ENCODE results near the gene NPAT. TPM values are rescaled to one million over a fixed set of nuclear protein-coding genes. Genes with fewer than 3 reads are reported as not detected.
A peak's percentile ranks its signal among the peaks of the same experiment; 100 is the strongest.

The NPAT gene
- total and polyA plus RNA-seq, 2 of the 13 experiments (the other 11 are each of a cell fraction or from before 2014, with no cell fraction given), result 4.4 to 11.2 TPM

- TF ChIP-seq SKIL (CRISPR knock-in tag; IDR thresholded peaks at IDR 0.05; ENCODE audit: borderline replicate concordance) (no peak), HIVEP1 (CRISPR knock-in tag; IDR thresholded peaks at IDR 0.05) (no peak), ZMYM2 (CRISPR knock-in tag; IDR thresholded peaks at IDR 0.05) (0 out of 2 replicates have a peak, but pooled peaks have one; percentile 37), KDM5B (CRISPR knock-in tag; IDR thresholded peaks at IDR 0.05; ENCODE audit: borderline replicate concordance) (peak; percentile 93), POLR2AphosphoS2 (IDR thresholded peaks at IDR 0.05; ENCODE audit: low read depth, low read length) (no peak), ZNF451 (CRISPR knock-in tag; IDR thresholded peaks at IDR 0.05) (no peak), USF2 (IDR thresholded peaks at IDR 0.05; ENCODE audit: low read depth, low read length) (no peak), USF2 (CRISPR knock-in tag; IDR thresholded peaks at IDR 0.05; ENCODE audit: borderline replicate concordance) (peak; percentile 63; the same call in 1 of the 2 replicates), SOX6 (IDR thresholded peaks at IDR 0.05) (no peak), SOX6 (CRISPR knock-in tag; IDR thresholded peaks at IDR 0.05) (peak; percentile 39; the same call in 1 of the 2 replicates), ATF4 (CRISPR knock-in tag; IDR thresholded peaks at IDR 0.05) (no peak), DPF2 (CRISPR knock-in tag; IDR thresholded peaks at IDR 0.05; ENCODE audit: borderline replicate concordance, low read depth) (no peak), XBP1 (CRISPR knock-in tag; IDR thresholded peaks at IDR 0.05) (no peak), PCBP2 (optimal IDR thresholded peaks at IDR 0.05; ENCODE audit: low read depth, low read length, poor library complexity, severe bottlenecking) (no peak), MAZ (IDR thresholded peaks at IDR 0.05; ENCODE audit: borderline replicate concordance, low read depth, low read length) (peak; percentile 50; the same call in 1 of the 2 replicates), MAZ (CRISPR knock-in tag; IDR thresholded peaks at IDR 0.05; ENCODE audit: low read depth) (no peak), ATM (IDR thresholded peaks at IDR 0.05; ENCODE audit: borderline replicate concordance) (no peak), GABPB1 (CRISPR knock-in tag; IDR thresholded peaks at IDR 0.05) (peak; percentile 78)
- TF ChIP-seq, protein P1, sequence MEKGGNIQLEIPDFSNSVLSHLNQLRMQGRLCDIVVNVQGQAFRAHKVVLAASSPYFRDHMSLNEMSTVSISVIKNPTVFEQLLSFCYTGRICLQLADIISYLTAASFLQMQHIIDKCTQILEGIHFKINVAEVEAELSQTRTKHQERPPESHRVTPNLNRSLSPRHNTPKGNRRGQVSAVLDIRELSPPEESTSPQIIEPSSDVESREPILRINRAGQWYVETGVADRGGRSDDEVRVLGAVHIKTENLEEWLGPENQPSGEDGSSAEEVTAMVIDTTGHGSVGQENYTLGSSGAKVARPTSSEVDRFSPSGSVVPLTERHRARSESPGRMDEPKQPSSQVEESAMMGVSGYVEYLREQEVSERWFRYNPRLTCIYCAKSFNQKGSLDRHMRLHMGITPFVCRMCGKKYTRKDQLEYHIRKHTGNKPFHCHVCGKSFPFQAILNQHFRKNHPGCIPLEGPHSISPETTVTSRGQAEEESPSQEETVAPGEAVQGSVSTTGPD (CRISPR knock-in tag; IDR thresholded peaks at IDR 0.05), result no peak
Measured at GRCh38 chr11:108121274-108122155, 100.9 kb downstream of the NPAT start, which contains the start of gene ACAT1 (continued).

All from HepG2 (cell line).